HG03521 (cell line): ENCODE results near the gene DBH.

ENCODE experiments used
- ATAC-seq: cut with Tn5 transposase; IDR thresholded peaks from one replicate; pipeline ENCODE4 v1.9.1; 2021; ENCODE audit warnings: mild to moderate bottlenecking, moderate library complexity; ENCODE audit not compliant: unreplicated experiment

The DBH gene

DNA sequence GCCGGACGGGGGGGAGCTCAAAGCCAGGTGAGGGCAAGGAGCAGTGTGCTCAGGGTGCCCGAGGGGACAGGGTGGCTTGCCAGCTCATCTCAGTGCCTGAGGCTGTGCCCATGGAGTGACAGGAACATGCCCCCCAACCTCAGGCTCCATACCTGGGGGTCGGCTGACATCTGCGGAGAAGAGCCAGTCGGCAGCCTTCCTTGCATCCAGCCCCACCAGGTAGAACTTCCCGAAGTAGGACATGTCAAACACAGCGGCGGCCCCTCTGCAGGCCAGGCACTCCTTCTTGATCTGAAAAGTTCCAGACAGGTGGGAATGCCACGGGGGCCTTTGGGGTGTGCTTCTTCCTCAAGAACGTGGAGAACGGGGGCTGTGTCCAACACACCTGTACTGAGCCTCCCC lies 59.9 kb downstream of the DBH start:
- ATAC-seq, result no peak

- no peak for ATAC-seq
These were observed 63.4 kb downstream of the DBH start for GRCh38 chr9:133699546-133699945.

DNA sequence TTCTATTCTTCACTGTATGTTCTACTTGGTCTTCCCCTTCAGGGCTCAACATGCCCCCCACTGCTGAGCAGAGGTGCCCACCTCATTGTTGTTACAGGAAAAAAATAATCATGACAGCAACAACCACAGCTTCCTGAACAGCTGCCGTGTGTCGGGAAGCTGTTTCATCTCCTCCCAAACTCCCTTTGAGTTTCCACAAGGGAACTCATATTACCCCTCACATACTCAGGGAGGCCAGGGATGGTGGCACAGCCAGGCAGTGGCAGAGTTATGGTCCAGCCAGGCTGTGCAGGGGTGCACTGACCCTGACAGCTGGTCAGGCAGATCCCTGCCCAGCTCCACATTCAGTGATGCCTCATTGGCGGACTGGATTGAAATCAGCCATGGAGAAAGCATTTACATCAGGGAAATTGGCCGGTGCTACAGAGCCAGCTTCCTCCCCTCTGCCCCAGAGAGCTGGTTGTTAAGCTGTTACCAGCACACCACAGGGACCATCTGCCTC lies 64.7 kb downstream of the DBH start:
- no peak for ATAC-seq

DNA sequence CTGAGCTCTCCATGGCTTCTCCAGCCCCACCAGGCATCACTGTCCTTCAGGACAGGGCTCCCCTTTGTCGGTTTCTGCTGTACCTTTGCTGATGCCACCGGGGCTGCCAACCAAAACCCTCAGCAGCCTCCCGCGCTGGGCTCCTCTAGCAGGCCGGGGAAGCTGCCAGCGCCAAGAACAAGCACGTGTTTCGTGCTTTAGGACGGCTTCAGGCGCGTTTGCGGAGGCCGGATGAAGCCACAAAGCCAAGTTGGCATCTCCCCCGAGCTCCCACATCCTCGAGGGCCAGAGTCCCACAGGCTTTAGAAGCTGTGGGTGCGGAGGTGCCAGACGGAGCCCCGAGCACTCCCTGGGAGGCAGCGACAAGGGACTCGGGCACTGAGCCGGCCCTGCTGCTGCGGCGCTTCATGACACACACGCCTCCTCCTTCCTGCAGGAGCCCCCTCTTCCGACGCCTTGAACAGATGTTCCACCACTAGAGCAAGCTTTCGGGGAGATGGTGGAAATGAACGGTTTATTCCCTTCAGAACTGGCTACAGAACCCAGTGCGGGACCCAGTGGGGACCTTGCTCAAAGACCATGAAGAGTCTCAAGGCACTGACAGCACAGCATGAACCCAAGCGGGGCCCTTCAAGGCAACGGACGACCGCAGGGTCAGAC lies 65.3 kb downstream of the DBH start:
- no peak for ATAC-seq

- ATAC-seq, result no peak
These were observed 66.0 kb downstream of the DBH start for GRCh38 chr9:133701981-133702797.

GRCh38 chr9:133702798-133703590 lies 66.8 kb downstream of the DBH start:
- ATAC-seq, result no peak

GRCh38 chr9:133703591-133704399 lies 67.6 kb downstream of the DBH start:
- no peak for ATAC-seq

- no peak for ATAC-seq
These were observed 68.6 kb downstream of the DBH start for GRCh38 chr9:133704711-133705181.

GRCh38 chr9:133705576-133705975 lies 69.4 kb downstream of the DBH start:
- no peak for ATAC-seq

- no peak for ATAC-seq
These were observed 70.3 kb downstream of the DBH start for GRCh38 chr9:133706307-133707050.

- ATAC-seq, result no peak
These were observed 71.1 kb downstream of the DBH start for GRCh38 chr9:133707065-133707762.

- no peak for ATAC-seq
These were observed 71.6 kb downstream of the DBH start for GRCh38 chr9:133707763-133708245.

- ATAC-seq, result no peak
These were observed 72.3 kb downstream of the DBH start for GRCh38 chr9:133708246-133709014.
